Ascending aorta (tissue), 2 donors: ENCODE measurements around the gene ITIH2. TPM values are rescaled to one million over a fixed set of nuclear protein-coding genes. Genes with fewer than 3 reads are reported as not detected.

Source experiments
- DNase-seq, 2 donors: peaks; one replicate each; pipeline ENCODE4 v3.0.0-alpha.2; 2019; ENCODE audit warnings: low spot score in 2 of 2
- H3K27ac ChIP-seq, 2 donors: fragments of 200-600 bp; sonication (generic); one replicate each; pipeline ENCODE4 v1.5.1; 2016 to 2017; ENCODE audit warnings: mild to moderate bottlenecking in 1 of 2
- H3K27me3 ChIP-seq: fragments of 200-600 bp; sonication (generic); one replicate; pipeline ENCODE4 v1.5.1; 2017
- H3K36me3 ChIP-seq, 2 donors: fragments of 200-600 bp; sonication (generic); one replicate each; pipeline ENCODE4 v1.5.1; 2016
- H3K4me1 ChIP-seq, 2 donors: fragments of 200-600 bp; sonication (generic); one replicate each; pipeline ENCODE4 v1.5.1; 2016 to 2017; ENCODE audit warnings: mild to moderate bottlenecking in 1 of 2
- H3K4me3 ChIP-seq, 2 donors: fragments of 200-600 bp; sonication (generic); one replicate each; pipeline ENCODE4 v1.5.1; 2016 to 2017; ENCODE audit warnings: mild to moderate bottlenecking in 1 of 2
- H3K9me3 ChIP-seq, 2 donors: fragments of 200-600 bp; sonication (generic); one replicate each; pipeline ENCODE4 v1.5.1; 2016
- intact Hi-C: fragments of 100-400 bp; cut with DNase I; formaldehyde crosslinking; loops from one replicate; pipeline ENCODE4 v1.15.1; 2023
- total RNA-seq: library from RNA; depleted of rRNA; stranded (reverse); fragments of >200 nt; gene quantifications from one replicate; pipeline ENCODE4 v1.1.0, GENCODE V29; 2016
- TF ChIP-seq, protein P1 (sequence below), 3 experiments: fragments of 200-600 bp in 2 of 3; fragments of 450-650 bp in 1 of 3; sonication (generic) in 2 of 3; IDR thresholded peaks; one replicate each; pipeline ENCODE4 v1.5.1; 2016 to 2019; ENCODE audit warnings: antibody characterized with exemption in 3 of 3, mild to moderate bottlenecking in 1 of 3, moderate library complexity in 1 of 3

ITIH2 gene
- total RNA-seq, 1 donor from 2014 or later: 2.4 TPM

DNA sequence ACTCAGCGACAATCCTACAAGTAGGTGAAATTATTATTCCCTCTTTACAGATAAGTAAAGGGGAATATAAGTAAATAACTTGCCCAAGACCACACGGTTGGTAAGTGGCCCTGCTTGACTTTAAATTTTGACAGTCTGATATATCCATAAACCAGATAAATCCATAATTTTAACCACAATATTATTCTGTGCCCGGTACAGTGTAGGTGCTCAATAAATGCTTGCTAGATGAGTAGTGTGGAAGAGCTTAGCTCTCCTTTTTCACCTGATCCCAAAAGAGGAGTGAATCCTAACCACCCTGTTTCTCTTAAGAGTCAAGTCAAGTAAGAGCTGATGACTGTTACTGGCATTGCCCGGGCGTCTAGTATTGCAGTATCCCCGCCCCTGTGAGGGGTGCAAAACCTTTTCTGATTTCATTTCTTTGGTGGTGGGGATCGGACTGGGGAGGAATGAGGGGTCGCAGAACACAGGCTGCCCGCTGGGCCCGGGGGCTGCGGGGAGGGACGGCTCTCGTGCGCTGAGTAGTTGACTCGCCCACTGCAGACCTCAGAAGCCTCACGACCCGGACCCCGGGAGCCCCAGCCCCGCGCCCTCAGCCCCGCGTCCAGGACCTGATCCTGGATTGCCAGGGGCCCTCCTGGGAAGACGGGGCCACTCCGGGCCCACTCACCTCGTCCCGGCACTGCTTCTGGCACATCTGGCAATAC lies 84.2 kb downstream of the ITIH2 start:
- no peaks in the 10 kb centered on the region for H3K27me3 ChIP-seq
- no peaks in the 10 kb centered on the region for H3K9me3 ChIP-seq
- H3K36me3 ChIP-seq: no peaks in the 10 kb centered on the region
- peaks cover 0 to 22% of the 10 kb centered on the region in 2 donors for H3K4me1 ChIP-seq
- intact Hi-C loops: no loop called here
- H3K4me3 ChIP-seq: peak overlapping the region; percentile 64 to 95
- TF ChIP-seq, protein P1, sequence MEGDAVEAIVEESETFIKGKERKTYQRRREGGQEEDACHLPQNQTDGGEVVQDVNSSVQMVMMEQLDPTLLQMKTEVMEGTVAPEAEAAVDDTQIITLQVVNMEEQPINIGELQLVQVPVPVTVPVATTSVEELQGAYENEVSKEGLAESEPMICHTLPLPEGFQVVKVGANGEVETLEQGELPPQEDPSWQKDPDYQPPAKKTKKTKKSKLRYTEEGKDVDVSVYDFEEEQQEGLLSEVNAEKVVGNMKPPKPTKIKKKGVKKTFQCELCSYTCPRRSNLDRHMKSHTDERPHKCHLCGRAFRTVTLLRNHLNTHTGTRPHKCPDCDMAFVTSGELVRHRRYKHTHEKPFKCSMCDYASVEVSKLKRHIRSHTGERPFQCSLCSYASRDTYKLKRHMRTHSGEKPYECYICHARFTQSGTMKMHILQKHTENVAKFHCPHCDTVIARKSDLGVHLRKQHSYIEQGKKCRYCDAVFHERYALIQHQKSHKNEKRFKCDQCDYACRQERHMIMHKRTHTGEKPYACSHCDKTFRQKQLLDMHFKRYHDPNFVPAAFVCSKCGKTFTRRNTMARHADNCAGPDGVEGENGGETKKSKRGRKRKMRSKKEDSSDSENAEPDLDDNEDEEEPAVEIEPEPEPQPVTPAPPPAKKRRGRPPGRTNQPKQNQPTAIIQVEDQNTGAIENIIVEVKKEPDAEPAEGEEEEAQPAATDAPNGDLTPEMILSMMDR (IDR thresholded peaks at IDR 0.05): no peak
- DNase-seq: no peak
- H3K27ac ChIP-seq: peak overlapping the region; percentile 75 to 80

DNA sequence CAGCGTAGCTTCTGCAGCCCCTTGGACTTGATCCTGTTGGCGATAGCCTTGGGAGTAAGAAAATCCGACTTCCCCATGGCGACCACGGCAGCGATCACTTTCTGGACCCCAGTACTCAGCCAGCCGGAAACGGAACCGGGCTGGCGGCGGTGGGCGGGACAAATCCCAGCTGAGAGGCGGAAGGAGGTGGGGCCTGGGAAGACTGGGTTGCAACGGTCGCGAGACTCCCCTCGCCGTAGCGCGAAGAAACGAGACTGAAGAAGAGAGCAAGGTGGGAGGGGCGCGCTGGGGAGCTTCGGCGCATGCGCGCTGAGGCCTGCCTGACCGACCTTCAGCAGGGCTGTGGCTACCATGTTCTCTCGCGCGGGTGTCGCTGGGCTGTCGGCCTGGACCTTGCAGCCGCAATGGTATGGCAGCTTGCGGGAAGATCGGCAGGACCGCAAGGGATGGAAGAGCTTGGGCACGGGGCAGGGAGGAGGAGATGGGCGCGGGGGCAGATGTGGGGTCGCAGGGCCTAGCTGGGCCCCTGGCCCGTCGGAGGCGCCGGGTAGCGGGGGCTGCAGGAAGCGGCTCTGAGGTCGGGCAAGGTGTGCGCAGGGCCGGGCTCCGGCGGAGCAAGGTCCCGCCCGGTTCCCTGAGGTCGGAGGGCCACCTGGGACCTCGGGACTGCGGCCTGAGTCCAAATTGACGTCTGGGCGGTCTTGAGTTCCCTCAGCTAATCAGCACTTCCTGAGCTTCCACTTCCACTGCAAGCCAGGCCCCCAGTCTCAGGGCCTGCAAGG lies 84.9 kb downstream of the ITIH2 start, which contains the start of the genes ATP5F1C and KIN:
ATP5F1C (plus strand) TSS at position 321 of the 782 bp plus-strand sequence; CDS start at position 352, 31 bp downstream.
KIN (minus strand) TSS at position 137 of the 782 bp plus-strand sequence; CDS start at position 77, 60 bp downstream.
- intact Hi-C loops: loop anchor here (1.0 kb wide), 1 partner anchor 30 kb away; the partner anchor contains the start of gene TAF3
- Histone ChIP-seq H3K9me3 (no peaks in the 10 kb centered on the region), H3K27me3 (no peaks in the 10 kb centered on the region), H3K4me1 (peaks cover 0 to 22% of the 10 kb centered on the region in 2 donors), H3K4me3 (peak within 1 kb of the TSS; percentile 64 to 95), H3K36me3 (no peaks in the 10 kb centered on the region), H3K27ac (peak within 1 kb of the TSS; percentile 75 to 80)
- DNase-seq: peak; percentile 84 to 98
- TF ChIP-seq, protein P1 (IDR thresholded peaks at IDR 0.05): no peak

DNA sequence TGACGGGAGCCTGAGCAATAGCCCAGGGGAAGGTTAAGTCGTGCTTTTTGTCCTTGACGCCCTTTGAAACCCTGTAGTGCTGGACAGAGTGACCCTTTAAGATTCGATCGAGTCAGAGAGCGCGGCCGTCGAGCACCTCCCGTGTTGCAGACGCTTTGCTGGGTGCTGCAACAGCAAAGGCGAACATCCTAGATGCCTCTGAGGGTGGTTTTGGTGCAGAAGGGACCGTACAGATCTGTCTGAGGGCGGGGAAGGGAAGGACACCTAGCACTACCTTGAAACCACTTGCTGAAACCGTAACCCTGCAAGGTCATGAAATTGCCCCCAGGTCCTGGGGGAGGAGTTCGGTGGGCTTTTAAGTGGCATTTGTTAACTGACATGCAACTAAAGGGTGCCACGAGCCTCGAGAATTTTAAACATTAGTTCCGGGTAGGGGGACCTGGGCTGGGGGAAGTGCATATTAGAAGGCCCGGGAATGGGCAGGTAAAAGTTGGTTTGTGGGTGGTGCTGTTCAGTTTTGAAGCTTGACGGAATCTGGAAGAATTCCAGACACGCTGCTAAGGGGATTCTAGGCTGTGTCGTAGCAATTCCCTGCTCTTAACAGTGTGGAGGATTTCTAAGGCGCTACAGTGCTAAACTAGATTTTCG lies 85.6 kb downstream of the ITIH2 start:
- Histone ChIP-seq H3K4me1 (peaks cover 0 to 25% of the 10 kb centered on the region in 2 donors), H3K27me3 (no peaks in the 10 kb centered on the region), H3K27ac (peak overlapping the region; percentile 74 to 75), H3K4me3 (peak overlapping the region; percentile 64 to 95), H3K36me3 (no peaks in the 10 kb centered on the region), H3K9me3 (no peaks in the 10 kb centered on the region)
- intact Hi-C loops: loop anchor here (1.0 kb wide), 1 partner anchor 30 kb away; the partner anchor contains the start of gene TAF3
- no peak for DNase-seq
- TF ChIP-seq, protein P1 (IDR thresholded peaks at IDR 0.05): no peak

DNA sequence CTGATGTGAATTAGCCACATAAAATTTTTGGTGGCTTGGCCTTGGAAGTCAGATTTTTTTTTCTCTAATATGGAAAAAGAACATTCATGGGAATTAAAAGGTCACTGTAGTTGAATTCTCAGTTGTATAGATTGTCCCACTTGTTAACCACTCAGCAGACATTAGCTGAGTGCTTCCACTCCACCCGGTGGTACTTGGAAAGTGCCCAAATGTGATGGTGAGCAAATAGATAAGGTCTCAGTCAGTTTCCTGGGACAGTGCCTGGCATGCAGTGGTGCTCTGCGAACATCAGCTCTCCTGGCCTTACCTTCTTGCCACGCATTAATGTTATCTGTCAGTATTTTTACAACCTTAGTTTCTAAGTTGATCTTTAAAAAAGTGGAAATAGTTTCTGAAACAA lies 86.3 kb downstream of the ITIH2 start:
- TF ChIP-seq, protein P1 (IDR thresholded peaks at IDR 0.05): no peak
- intact Hi-C loops: no loop called here
- H3K4me1 ChIP-seq: peaks cover 0 to 29% of the 10 kb centered on the region in 2 donors
- no peaks in the 10 kb centered on the region for H3K36me3 ChIP-seq
- H3K27me3 ChIP-seq: no peaks in the 10 kb centered on the region
- H3K4me3 ChIP-seq: peak overlapping the region; percentile 64 to 95
- H3K9me3 ChIP-seq: no peaks in the 10 kb centered on the region
- no peak overlapping the region for H3K27ac ChIP-seq
- DNase-seq: no peak

DNA sequence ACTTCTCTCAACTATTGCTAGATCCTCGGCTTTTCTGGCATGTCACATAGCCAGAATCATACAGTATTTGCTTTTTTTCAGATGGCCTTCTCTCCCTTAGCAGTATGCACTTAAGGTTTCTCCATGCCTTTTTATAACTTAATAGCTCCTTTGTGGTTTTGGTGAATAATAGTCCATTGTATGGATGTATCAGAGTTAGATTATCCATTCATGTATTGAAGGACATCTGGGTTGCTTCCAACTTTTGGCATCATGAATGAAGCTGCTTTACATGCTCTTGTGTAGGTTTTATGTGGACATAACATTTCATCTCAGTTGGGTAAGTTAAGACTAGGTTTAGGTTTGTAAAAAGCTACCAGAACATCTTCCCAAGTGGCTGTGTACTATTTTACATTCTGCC lies 89.4 kb downstream of the ITIH2 start:
- TF ChIP-seq, protein P1 (IDR thresholded peaks at IDR 0.05): no peak
- Histone ChIP-seq H3K9me3 (no peaks in the 10 kb centered on the region), H3K36me3 (peaks cover 0 to 10% of the 10 kb centered on the region in 2 donors), H3K4me3 (no peak overlapping the region), H3K4me1 (peaks cover 0 to 21% of the 10 kb centered on the region in 2 donors), H3K27me3 (no peaks in the 10 kb centered on the region), H3K27ac (no peak overlapping the region)
- DNase-seq: no peak
- intact Hi-C loops: no loop called here
